GM21515 (cell line): Measurements from ENCODE around the gene MTRF1.
A peak's percentile ranks its signal among the peaks of the same experiment; 100 is the strongest.

Experiments used
- ATAC-seq: cut with Tn5 transposase; IDR thresholded peaks from one replicate; pipeline ENCODE4 v1.9.1; 2021; ENCODE audit not compliant: unreplicated experiment

The MTRF1 gene

GRCh38 chr13:41224113-41225110 lies 39.0 kb downstream of the MTRF1 start:
- no peak for ATAC-seq

GRCh38 chr13:41222259-41222852 lies 41.0 kb downstream of the MTRF1 start:
- ATAC-seq, result no peak

- ATAC-seq, result no peak
Observed at GRCh38 chr13:41220401-41220800, 43.0 kb downstream of the MTRF1 start.

- ATAC-seq, result no peak
Observed at GRCh38 chr13:41216160-41216559, 47.2 kb downstream of the MTRF1 start.

GRCh38 chr13:41213919-41214318 lies 49.5 kb downstream of the MTRF1 start:
- ATAC-seq, result no peak

- ATAC-seq, result no peak
Observed at GRCh38 chr13:41213316-41213715, 50.1 kb downstream of the MTRF1 start.

- ATAC-seq, result no peak
Observed at GRCh38 chr13:41212881-41213280, 50.5 kb downstream of the MTRF1 start.

- ATAC-seq, result no peak
Observed at GRCh38 chr13:41211062-41211461, 52.3 kb downstream of the MTRF1 start.

GRCh38 chr13:41206467-41206866 lies 56.9 kb downstream of the MTRF1 start:
- no peak for ATAC-seq

GRCh38 chr13:41203810-41204209 lies 59.6 kb downstream of the MTRF1 start:
- no peak for ATAC-seq

GRCh38 chr13:41200126-41200525 lies 63.2 kb downstream of the MTRF1 start:
- ATAC-seq, result no peak

- ATAC-seq, result peak; percentile 71
Observed at GRCh38 chr13:41199526-41199925, 63.9 kb downstream of the MTRF1 start.

- ATAC-seq, result no peak
Observed at GRCh38 chr13:41199079-41199478, 64.3 kb downstream of the MTRF1 start.

- no peak for ATAC-seq
Observed at GRCh38 chr13:41196620-41197019, 66.8 kb downstream of the MTRF1 start.

- no peak for ATAC-seq
Observed at GRCh38 chr13:41196011-41196410, 67.4 kb downstream of the MTRF1 start.

GRCh38 chr13:41193919-41194824 lies 69.2 kb downstream of the MTRF1 start, which contains the start of gene KBTBD7:
Gene KBTBD7 (minus strand): TSS chr13:41194569. CDS start chr13:41194257, 312 bp downstream.
- peak; percentile 95 for ATAC-seq

- no peak for ATAC-seq
Observed at GRCh38 chr13:41193469-41193868, 69.9 kb downstream of the MTRF1 start.

GRCh38 chr13:41188584-41188983 lies 74.8 kb downstream of the MTRF1 start:
- no peak for ATAC-seq

- no peak for ATAC-seq
Observed at GRCh38 chr13:41186481-41186880, 76.9 kb downstream of the MTRF1 start.

- no peak for ATAC-seq
Observed at GRCh38 chr13:41182231-41182630, 81.1 kb downstream of the MTRF1 start.
